ENCODE results near the gene SPAG4.

DNA sequence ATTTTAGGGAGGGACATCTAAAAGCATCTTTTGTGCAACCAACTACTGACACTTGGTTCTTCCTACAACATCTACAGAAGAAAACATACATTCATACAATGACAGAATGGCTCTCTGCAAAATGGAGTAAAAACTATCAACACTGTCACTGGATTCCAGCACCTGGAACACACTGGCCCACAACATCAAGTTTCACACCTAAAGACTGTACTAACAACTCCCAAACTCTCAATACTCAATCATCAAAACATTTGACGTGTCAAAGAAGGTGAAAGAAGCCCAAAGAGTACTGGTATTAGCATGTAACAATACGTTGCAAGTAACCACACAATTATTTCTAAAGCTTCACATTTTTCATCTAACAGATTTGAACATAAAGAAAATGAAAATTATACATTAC lies 46.9 kb downstream of the SPAG4 start:
- TF ChIP-seq POLR2A (IDR thresholded peaks at IDR 0.05), result no peak
- TF ChIP-seq, protein P1, sequence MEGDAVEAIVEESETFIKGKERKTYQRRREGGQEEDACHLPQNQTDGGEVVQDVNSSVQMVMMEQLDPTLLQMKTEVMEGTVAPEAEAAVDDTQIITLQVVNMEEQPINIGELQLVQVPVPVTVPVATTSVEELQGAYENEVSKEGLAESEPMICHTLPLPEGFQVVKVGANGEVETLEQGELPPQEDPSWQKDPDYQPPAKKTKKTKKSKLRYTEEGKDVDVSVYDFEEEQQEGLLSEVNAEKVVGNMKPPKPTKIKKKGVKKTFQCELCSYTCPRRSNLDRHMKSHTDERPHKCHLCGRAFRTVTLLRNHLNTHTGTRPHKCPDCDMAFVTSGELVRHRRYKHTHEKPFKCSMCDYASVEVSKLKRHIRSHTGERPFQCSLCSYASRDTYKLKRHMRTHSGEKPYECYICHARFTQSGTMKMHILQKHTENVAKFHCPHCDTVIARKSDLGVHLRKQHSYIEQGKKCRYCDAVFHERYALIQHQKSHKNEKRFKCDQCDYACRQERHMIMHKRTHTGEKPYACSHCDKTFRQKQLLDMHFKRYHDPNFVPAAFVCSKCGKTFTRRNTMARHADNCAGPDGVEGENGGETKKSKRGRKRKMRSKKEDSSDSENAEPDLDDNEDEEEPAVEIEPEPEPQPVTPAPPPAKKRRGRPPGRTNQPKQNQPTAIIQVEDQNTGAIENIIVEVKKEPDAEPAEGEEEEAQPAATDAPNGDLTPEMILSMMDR (IDR thresholded peaks at IDR 0.05), result no peak
- no peak for TF ChIP-seq POLR2AphosphoS5 (IDR thresholded peaks at IDR 0.05)
- TF ChIP-seq EP300 (IDR thresholded peaks at IDR 0.05), result no peak
